ENCODE measurements around the gene SQSTM1. TPM values are rescaled to one million over a fixed set of nuclear protein-coding genes. Genes with fewer than 3 reads are reported as not detected.
"Not testable (repeated sequence)": the region's sequence is repeated elsewhere in the genome, so short reads cannot be mapped to it uniquely, and the experiment has no call there.

SQSTM1 gene
- total RNA-seq, 1 donor from 2014 or later: 125 TPM

- no peak for DNase-seq (ENCODE audit: low spot score)
Measured at GRCh38 chr5:179854356-179854755, 33.7 kb downstream of the SQSTM1 start.

GRCh38 chr5:179858241-179858585 lies 37.5 kb downstream of the SQSTM1 start:
- no peak for DNase-seq (ENCODE audit: low spot score)

GRCh38 chr5:179858586-179859427 lies 38.1 kb downstream of the SQSTM1 start, which contains the start of gene MRNIP:
TSS of gene MRNIP (minus strand) at chr5:179858817. CDS start at chr5:179858796, 21 bp downstream.
- DNase-seq (ENCODE audit: low spot score): peak; percentile 98

GRCh38 chr5:179860301-179860700 lies 39.6 kb downstream of the SQSTM1 start:
- DNase-seq (ENCODE audit: low spot score): no peak

- DNase-seq (ENCODE audit: low spot score): no peak
Measured at GRCh38 chr5:179862296-179862695, 41.6 kb downstream of the SQSTM1 start.

- DNase-seq (ENCODE audit: low spot score): no peak
Measured at GRCh38 chr5:179862891-179863290, 42.2 kb downstream of the SQSTM1 start.

GRCh38 chr5:179863449-179864085 lies 42.9 kb downstream of the SQSTM1 start:
- DNase-seq (ENCODE audit: low spot score): no peak

- DNase-seq (ENCODE audit: low spot score): no peak
Measured at GRCh38 chr5:179864686-179865085, 44.0 kb downstream of the SQSTM1 start.

GRCh38 chr5:179865491-179866240 lies 45.0 kb downstream of the SQSTM1 start:
- DNase-seq (ENCODE audit: low spot score): no peak

- no peak for DNase-seq (ENCODE audit: low spot score)
Measured at GRCh38 chr5:179866241-179867078, 45.8 kb downstream of the SQSTM1 start.

- no peak for DNase-seq (ENCODE audit: low spot score)
Measured at GRCh38 chr5:179867079-179867465, 46.4 kb downstream of the SQSTM1 start.

GRCh38 chr5:179867476-179867875 lies 46.8 kb downstream of the SQSTM1 start:
- no peak for DNase-seq (ENCODE audit: low spot score)

GRCh38 chr5:179868541-179868940 lies 47.8 kb downstream of the SQSTM1 start:
- DNase-seq (ENCODE audit: low spot score): no peak

- no peak for DNase-seq (ENCODE audit: low spot score)
Measured at GRCh38 chr5:179869101-179869500, 48.4 kb downstream of the SQSTM1 start.

GRCh38 chr5:179869641-179870402 lies 49.1 kb downstream of the SQSTM1 start:
- DNase-seq (ENCODE audit: low spot score): no peak

- peak; percentile 35 for DNase-seq (ENCODE audit: low spot score)
Measured at GRCh38 chr5:179870403-179870903, 49.7 kb downstream of the SQSTM1 start.

- no peak for DNase-seq (ENCODE audit: low spot score)
Measured at GRCh38 chr5:179870952-179871351, 50.2 kb downstream of the SQSTM1 start.

- not testable (repeated sequence) for DNase-seq (ENCODE audit: low spot score)
Measured at GRCh38 chr5:179871533-179871932, 50.8 kb downstream of the SQSTM1 start.

GRCh38 chr5:179872055-179872827 lies 51.5 kb downstream of the SQSTM1 start:
- no peak for DNase-seq (ENCODE audit: low spot score)

Measured in umbilical cord (tissue), 2 donors.